GM18505 (cell line): Measurements from ENCODE around the gene ROBO2.

ENCODE experiments used
- ATAC-seq: cut with Tn5 transposase; IDR thresholded peaks from one replicate; pipeline ENCODE4 v1.9.1; 2021; ENCODE audit not compliant: unreplicated experiment
- POLR2A ChIP-seq: IDR thresholded peaks from 4 replicates; pipeline ENCODE4 v1.6.1; 2011; ENCODE audit warnings: borderline replicate concordance; ENCODE audit not compliant: insufficient read depth, insufficient read length; ENCODE audit errors: extremely low read depth

Gene ROBO2

DNA sequence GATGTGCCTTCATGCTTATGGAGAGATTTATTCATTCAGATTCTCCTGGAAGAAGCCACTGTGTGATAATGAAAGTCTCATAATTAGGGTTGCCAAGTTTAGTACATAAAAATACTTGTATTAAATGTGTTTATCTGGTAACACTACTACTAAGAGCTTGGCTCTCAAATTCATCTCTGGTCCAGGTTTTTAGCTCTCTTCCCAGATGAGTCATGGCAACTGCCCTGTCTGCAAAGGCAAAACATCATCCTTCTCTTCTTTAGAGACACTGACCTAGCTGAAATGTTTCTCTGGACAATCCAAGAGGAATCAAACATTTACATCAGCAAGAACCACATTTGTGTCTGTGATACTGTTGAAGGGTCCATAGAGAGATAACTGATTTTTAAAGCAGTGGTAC, 269.6 kb downstream of the ROBO2 start:
- no peak for TF ChIP-seq POLR2A
- no peak for ATAC-seq

DNA sequence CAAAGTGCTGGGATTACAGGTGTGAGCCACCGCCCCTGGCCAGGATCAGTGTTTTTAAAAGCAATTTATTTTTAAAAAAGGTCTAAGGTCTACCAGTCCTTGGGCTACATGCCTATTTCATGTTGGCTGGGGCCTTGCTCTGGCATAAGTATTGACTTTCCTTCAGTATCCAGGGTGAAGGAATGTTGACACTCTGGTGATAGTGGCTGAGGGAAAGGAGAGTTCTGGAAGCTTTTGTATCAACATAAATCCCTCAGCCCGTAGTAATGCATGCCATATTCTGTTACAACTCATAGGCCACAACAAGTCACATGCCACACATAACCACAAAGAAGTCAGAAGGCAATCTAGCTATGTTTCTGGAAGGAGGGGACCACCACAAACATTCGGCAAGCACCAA, 273.9 kb downstream of the ROBO2 start:
- TF ChIP-seq POLR2A: no peak
- ATAC-seq: no peak

DNA sequence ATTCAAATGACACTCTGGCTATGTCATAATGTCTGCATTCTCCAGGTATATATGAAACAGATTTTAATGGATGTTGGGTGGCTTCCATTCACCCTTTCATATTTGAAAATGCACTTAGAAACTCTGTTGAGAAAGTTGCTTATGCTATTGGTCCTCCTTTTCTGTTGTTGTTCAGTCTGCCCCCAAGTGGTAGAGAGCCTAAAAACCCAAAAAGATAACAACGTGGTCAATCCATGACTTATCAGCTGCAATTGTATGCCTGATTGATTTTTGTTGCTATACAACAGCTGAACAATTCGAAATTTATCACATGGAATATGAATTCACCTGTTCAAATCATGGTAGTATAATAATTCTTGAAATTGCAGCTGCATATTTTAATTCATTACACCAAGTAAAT, 279.8 kb downstream of the ROBO2 start:
- ATAC-seq: no peak
- TF ChIP-seq POLR2A: no peak

DNA sequence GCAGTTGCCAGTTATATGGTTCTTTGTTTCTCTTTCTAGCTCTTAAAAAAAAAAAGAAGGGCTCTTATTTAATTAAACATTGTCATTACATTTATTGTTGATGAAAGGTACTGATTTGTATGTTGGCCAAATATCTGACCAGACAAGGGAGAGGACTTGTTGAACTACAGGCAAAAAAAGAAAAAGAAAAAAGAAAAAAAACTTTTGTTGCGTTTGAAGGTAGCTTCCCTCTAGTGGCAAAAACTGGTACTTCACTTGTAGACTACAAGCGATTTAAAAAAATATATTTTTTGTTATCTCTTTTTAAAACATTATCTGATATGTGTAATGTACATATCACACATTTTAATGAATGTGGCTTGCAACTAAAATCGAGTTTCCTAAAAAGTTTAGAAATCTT, 280.6 kb downstream of the ROBO2 start:
- no peak for ATAC-seq
- no peak for TF ChIP-seq POLR2A

DNA sequence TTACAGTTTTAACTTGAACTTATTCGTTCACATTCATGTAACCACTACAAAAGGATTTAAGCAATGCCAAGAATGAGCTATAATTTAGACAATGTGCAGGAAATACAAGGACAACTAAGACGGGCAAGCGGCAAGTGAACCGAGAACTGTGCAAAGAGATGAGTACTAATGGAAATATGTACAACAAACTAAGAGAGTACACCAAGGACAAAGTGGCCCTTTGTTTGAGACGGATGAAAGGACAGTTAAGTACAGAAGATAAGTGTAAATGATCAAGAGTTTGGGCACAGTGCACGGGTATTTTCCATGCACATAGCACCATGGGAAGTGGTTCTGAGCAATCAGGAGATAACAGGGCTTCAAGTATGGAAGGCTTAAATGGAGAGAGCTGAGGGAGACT, 281.7 kb downstream of the ROBO2 start:
- no peak for TF ChIP-seq POLR2A
- ATAC-seq: no peak

DNA sequence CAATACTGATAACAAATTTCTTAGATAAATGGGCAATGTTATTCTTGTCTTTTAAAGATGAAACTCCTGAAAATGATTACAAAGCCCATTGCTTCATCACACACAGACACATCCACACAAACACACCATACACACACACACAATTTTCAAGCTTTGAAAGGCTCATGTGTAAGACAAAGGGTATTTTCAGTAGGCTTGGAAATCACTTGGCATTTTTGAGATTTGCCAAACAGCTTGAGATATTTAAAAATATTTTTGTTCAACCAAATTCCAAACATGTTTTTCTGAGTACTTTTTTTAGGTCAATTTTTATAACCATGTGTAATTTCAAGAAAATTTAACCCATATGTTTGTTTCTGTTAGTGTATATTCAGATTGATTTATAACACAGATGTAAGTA, 283.7 kb downstream of the ROBO2 start:
- ATAC-seq: no peak
- no peak for TF ChIP-seq POLR2A

DNA sequence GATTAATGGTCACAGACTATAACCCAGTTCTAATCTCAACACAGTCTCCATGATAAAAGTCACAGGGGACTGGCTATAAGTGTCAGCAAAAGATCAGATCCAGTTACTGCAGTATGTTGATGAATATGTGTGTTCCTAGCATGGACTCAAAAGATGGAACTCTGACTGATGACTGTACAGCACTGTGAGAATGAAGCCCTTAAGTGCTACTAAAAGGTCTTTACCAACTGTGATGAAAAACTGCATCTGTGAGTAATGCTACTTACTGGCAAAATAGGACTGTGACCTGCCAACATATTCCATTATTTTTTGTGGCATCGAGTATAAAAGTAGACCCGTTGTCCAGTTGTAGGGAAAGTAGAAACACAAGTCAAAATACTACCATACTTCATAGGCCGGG, 284.2 kb downstream of the ROBO2 start:
- no peak for ATAC-seq
- no peak for TF ChIP-seq POLR2A

DNA sequence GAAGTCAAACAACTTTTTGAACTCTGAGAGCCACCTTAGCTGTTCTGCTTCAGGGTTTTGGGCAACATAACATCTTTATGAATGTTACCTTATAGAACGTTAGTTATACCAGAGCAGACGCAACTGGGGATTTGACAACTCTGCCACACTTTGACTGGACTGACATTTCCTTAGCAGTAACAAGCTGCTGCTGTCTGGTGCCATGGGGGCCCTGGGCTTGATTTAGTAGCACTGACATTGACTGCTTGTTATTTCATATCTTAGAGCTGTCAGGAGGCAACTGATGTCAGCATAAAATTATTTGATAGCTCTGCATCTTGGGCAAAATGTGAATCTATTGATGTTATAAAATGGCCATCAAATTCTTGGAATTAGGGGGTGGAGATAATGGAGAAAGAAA, 285.4 kb downstream of the ROBO2 start:
- TF ChIP-seq POLR2A: no peak
- no peak for ATAC-seq

DNA sequence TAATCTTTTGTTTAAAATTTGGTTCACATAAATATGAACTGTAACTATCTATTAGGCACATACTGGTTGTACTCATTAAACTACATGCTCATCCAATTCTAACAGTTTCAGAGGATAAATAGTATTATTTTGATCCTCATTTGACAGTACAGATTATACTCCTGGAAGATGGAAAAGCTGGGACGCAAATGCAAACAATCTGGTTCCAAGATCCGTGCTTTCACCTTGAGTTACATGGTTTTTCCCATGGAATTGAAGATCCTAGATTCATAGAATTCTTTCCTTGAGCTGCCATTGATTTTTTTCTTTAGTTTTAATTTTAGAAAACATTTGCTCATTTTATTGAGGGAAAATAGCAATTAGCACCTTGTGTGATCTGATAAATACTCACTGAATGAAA, 285.8 kb downstream of the ROBO2 start:
- no peak for TF ChIP-seq POLR2A
- ATAC-seq: no peak

DNA sequence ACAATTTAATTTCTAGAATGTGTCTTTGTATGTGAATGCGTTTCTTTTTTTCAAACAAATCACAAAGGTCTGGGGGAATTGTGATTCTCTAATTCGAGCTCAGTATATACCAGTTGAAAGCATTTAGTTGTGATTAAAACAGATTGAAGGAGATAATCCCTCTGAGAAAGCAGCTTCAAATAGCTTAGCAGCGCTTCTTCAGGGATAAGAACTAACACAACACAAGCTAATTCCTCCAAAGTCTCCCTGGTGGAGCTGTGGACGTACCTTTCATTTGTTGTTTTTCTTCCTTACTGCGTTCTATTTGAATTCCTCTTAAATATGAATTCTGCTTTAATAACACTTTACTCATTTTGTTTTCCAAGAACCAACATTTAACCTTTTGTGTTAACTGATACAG, 286.7 kb downstream of the ROBO2 start:
- ATAC-seq: no peak
- no peak for TF ChIP-seq POLR2A

DNA sequence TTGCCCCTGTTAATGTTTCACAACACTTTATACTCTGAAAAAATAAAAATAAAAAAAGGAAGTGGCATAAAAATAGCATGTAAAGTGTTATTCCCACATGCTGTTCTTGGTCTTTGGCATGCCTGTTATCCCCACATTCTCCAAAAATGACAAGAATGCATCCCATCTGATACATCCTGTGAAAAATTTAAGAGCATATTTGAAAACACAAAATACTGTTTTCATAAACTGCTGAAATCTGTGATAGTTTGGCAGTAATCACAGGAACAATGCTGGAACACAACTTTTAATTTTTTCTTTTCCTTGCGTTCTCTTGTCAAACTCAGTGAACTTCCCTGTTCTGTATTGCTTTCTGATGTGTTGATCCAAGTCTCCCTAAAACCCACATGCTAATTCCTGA, 288.8 kb downstream of the ROBO2 start:
- no peak for TF ChIP-seq POLR2A
- no peak for ATAC-seq

DNA sequence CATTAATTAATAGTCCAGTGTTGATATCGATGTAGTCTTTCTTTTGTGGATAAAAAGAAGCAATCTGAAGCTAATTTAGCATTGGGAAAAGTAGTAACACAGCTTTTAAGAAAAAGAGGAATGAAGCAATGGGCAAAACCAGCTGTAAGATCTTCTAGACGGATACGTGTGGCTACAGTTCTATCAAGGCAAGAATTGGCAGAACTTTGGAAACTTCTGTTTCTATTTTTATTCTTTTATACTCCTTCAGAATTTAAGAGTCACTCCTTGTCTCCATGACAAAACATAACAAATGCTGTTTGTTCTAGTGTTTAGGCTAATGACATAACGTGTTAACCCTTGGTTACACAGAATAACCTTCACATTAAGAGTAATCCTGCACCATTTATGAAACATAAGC, 289.2 kb downstream of the ROBO2 start:
- ATAC-seq: no peak
- no peak for TF ChIP-seq POLR2A

DNA sequence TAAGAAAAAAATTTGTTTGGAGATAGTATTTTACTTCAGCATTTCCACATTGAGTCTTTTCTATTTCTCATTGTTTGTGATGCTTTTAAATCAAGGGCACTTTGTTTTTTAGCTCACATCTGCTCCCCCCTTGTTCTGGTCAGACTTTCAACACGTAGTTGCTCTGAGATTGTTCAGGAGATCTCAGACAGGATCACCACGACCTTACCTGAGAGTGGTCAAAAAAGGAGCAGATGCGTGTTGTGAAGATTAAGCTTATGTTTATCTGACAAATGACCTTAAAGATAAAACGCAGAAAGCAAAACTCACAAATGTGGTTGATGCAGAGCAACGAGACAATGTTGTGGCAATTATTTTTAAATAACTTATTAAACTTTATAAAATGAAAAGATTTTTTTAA, 298.3 kb downstream of the ROBO2 start:
- TF ChIP-seq POLR2A: no peak
- ATAC-seq: no peak

DNA sequence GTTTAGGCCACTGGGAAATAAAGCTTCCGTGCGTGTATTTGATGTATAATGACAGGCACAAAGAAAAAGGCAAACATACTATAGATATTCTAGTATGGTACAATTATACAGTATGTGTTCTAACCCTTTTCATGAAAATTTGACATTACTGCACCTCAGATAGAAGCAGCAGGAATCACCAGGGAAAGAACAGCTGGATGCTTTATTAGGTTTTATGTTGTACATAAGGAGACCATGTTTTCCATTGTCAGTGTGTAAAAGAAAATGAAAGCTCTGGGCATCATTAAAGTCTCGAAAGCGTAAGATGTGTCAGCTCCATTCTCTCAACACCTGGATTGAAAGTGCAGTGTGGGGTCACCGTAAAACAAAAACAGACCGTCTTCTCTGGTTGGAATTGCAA, 302.1 kb downstream of the ROBO2 start:
- TF ChIP-seq POLR2A: no peak
- ATAC-seq: no peak

DNA sequence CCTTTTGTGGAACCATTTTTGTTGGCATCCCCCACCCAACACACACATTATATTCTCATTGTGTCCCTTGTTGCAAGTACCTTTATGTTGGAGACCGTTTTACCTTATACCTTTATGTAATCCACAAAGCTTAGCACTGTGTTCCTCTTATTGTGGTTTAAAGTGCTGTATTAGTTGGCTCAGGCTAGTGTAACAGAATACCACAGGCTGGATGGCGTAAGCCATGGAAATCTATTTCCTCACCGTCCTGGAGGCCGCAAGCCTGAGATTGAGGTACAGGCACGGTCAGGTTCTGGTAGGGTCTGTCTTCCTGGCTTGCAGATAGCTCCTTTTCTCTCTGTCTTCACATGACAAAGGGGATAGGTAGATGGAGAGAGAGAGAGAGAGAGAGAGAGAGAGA, 302.8 kb downstream of the ROBO2 start:
- TF ChIP-seq POLR2A: no peak
- ATAC-seq: no peak

DNA sequence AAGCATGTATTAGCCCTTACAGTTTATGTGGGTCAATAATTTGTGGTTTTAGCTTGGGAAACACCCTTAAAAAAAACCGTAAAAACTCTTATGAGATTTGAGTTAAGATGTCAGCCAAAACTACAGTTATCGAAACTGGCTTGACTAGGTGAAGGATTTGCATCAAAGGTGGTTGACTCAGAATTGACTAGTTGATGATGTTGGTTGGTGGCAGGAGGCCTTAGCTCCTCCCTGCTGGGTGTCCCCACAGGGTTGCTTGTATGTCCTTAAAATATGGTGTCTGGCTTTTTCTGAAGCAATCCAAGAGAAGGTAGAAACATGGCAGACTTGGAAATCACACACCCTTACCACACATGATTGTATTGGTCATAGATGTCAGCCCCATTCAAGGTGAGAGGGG, 305.1 kb downstream of the ROBO2 start:
- TF ChIP-seq POLR2A: no peak
- no peak for ATAC-seq

DNA sequence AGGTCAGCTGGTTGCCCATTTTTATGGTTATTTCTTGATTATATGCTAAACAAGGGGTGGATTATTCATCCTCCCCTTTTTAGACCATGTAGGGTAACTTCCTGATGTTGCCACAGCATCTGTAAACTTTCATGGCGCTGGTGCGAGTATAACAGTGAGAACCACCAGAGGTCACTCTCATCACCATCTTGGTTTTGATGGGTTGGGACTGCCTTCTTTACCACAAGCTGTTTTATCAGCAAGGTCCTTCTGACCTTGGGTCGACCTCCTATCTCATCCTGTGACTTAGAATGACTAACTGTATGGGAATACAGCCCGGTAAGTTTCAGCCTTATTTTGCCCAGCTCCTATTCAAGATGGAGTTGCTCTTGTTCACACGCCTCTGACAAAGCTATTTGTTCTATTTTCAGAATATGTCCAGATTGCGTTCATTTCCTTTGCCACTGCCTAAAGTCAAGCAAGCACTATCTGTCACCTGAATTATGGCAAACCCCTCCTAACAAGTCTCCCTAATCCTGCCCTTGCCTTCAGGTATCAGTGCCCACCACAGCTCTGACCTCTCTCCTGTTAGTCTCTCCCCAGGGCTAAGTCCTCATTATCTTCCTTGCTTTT, 308.5 kb downstream of the ROBO2 start:
- no peak for TF ChIP-seq POLR2A
- no peak for ATAC-seq
